Upper lobe of left lung (tissue), 6 donors: ENCODE data around the gene LSP1. TPM values are rescaled to one million over a fixed set of nuclear protein-coding genes. Genes with fewer than 3 reads are reported as not detected.

ENCODE experiments used
- ATAC-seq, 2 donors: fragments of 200-7000 bp; cut with Tn5 transposase; one replicate each; pipeline ENCODE4 v1.9.1; 2022; ENCODE audit warnings: mild to moderate bottlenecking in 2 of 2, moderate library complexity in 2 of 2; ENCODE audit not compliant: low FRiP score in 2 of 2
- DNase-seq, 2 donors: peaks; one replicate each; pipeline ENCODE4 v3.0.0-alpha.2; 2019 to 2020
- H3K27ac ChIP-seq, 4 donors: fragments of 200-600 bp; sonication (generic); one replicate each; pipeline ENCODE4 v1.5.1; 2016 to 2019
- H3K27me3 ChIP-seq, 4 donors: fragments of 200-600 bp; sonication (generic); one replicate each; pipeline ENCODE4 v1.5.1; 2017 to 2019
- H3K36me3 ChIP-seq, 4 donors: fragments of 200-600 bp; sonication (generic); one replicate each; pipeline ENCODE4 v1.5.1; 2016 to 2019
- H3K4me1 ChIP-seq, 4 donors: fragments of 200-600 bp; sonication (generic); one replicate each; pipeline ENCODE4 v1.5.1; 2018 to 2019
- H3K4me3 ChIP-seq, 4 donors: fragments of 200-600 bp; sonication (generic); one replicate each; pipeline ENCODE4 v1.5.1; 2017 to 2019; ENCODE audit warnings: mild to moderate bottlenecking in 2 of 4, moderate library complexity in 1 of 4
- H3K9me3 ChIP-seq, 4 donors: fragments of 200-600 bp; sonication (generic); one replicate each; pipeline ENCODE4 v1.5.1; 2018 to 2019
- CTCF ChIP-seq, 6 experiments: fragments of 450-650 bp in 4 of 6; fragments of 200-600 bp in 2 of 6; sonication (generic) in 2 of 6; IDR thresholded peaks; one replicate each; pipeline ENCODE4 v1.5.1; 2016 to 2019; ENCODE audit warnings: antibody characterized with exemption in 6 of 6
- EP300 ChIP-seq, 4 donors: sonication (generic); formaldehyde crosslinking; IDR thresholded peaks; one replicate each; pipeline ENCODE4 v1.5.1; 2017; ENCODE audit warnings: antibody characterized with exemption in 4 of 4, control low read depth in 2 of 4
- POLR2A ChIP-seq, 4 donors: fragments of 450-650 bp; IDR thresholded peaks; one replicate each; pipeline ENCODE4 v1.5.1; 2016 to 2017; ENCODE audit warnings: antibody characterized with exemption in 4 of 4, mild to moderate bottlenecking in 2 of 4
- POLR2AphosphoS5 ChIP-seq, 2 donors: sonication (generic); formaldehyde crosslinking; IDR thresholded peaks; one replicate each; pipeline ENCODE4 v1.5.1; 2017; ENCODE audit warnings: antibody characterized with exemption in 2 of 2
- WGBS, 2 donors: methylation state at CpG; one replicate each; pipeline ENCODE4 v1.1.5; 2017 to 2018; 5-methylcytosine and 5-hydroxymethylcytosine counted together
- total RNA-seq, 6 donors: library from RNA; depleted of rRNA in 4 of 6; stranded (reverse); fragments of >200 nt in 4 of 6; gene quantifications; one replicate each; pipeline versions ENCODE4 v1.1.0 to v1.2.1, GENCODE V29; 2016 to 2021
- donor health status: DM: no; HTN: no; CAD: no; lungs with moderate emphysema.
- donor health status: DM: no; HTN: yes; CAD: no; lungs with severe emphysema.

The LSP1 gene
- total RNA-seq, 6 donors from 2014 or later = 29.3 to 162 (median 66.2) TPM

DNA sequence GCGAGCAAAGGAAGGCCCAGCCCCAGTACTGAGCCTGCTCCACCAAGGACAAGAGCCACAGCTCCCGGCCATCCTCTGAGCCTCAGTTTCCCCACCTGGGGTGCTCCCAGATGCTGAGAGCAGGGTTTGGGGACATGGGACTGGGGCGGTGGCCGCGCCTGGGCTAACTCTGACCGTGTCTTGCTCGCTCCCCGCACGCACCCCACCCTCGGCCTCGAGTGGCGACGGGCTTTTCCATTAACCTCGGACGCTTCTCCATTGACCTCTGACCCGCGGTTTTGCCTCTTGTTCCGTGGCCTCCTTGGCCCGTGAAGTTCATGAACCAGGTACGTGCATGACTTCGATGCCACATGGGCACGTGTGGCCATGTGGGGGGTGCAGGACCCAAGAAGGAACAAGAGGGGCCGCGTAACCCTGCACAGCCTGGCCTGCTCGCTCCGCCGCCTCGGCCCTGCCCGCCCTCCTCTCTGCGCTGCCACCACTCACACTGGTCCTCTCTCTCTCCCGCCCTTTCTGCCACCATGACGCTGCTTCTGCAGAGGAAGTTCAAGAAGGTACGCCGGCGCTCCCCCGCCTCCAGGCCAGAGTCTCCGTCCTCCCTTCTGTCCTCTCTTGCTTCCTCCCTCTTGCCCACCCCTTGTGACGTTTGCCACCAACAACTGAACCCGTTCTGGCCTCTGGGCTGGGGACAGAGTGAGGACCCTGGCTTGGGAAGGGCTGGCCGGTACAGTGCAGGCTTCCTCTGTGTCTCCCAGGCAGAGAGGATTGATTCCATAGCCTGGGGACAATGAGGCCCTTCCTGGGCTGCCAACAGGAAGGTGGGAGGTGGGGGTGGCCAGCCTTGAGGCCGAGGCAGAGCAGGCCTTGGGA, 73.5 kb downstream of the LSP1 start:
- DNase-seq (peak in 1 of 2 donors; percentile 78), ATAC-seq (no peak)
- H3K36me3 ChIP-seq = no peaks in the 10 kb centered on the region
- no peaks in the 10 kb centered on the region for H3K4me1 ChIP-seq
- no peak overlapping the region for H3K27ac ChIP-seq
- no peak overlapping the region for H3K4me3 ChIP-seq
- no peak for TF ChIP-seq CTCF (IDR thresholded peaks at IDR 0.05)
- no peak for TF ChIP-seq EP300 (IDR thresholded peaks at IDR 0.05)
- no peak for TF ChIP-seq POLR2A (IDR thresholded peaks at IDR 0.05)
- no peak for TF ChIP-seq POLR2AphosphoS5 (IDR thresholded peaks at IDR 0.05)
- WGBS, 2 donors = 81 to 88% methylated on average over 40 to 41 of the region's 41 CpGs
- H3K27me3 ChIP-seq = no peaks in the 10 kb centered on the region
- H3K9me3 ChIP-seq = no peaks in the 10 kb centered on the region

DNA sequence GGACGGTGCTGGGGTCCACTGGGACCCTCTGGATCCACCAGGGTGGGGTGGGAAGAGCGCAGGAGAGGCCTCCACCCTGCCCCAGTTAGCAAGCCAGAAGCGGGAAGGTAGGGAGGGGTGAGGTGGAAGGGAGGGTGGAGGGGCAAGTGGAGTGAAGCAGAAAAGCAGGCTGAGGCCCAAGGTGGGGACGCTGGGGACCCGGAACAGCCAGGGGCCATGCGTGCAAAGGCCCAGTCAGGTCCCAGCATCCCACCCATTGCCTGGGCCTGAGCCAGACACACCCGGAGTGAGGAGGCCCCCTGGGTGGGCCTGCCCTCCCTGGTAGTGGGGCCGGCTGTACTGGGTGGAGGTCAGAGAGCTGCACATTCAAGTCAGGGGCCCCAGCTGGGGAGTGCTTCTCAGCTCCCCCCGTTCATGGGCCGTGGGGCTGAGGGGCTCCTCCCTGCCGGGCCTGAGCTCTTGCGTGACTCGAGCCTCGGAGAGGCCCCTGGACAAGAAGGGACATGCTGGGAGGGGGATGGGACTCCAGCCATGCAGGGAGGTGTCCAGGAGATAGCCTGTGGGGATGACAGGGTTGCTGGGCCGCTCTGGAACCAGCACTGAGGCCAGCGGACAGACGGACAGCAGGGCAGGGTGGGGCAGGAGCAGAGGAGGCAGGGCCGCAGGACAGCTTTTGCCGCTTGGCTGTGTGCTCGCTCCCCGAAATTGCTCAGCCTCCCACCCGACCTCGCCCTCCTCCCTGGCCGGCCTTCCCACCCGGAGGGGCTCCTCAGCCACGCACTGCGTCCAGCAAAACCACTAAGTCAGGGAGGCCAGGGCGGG, 74.4 kb downstream of the LSP1 start:
- Histone ChIP-seq H3K9me3 (no peaks in the 10 kb centered on the region), H3K4me3 (no peak overlapping the region), H3K4me1 (no peaks in the 10 kb centered on the region), H3K36me3 (no peaks in the 10 kb centered on the region), H3K27ac (no peak overlapping the region), H3K27me3 (no peaks in the 10 kb centered on the region)
- ATAC-seq (peak in 1 of 2 donors; percentile 65), DNase-seq (peak in 1 of 2 donors; percentile 72)
- TF ChIP-seq POLR2AphosphoS5 (IDR thresholded peaks at IDR 0.05) = no peak
- no peak for TF ChIP-seq EP300 (IDR thresholded peaks at IDR 0.05)
- TF ChIP-seq CTCF (IDR thresholded peaks at IDR 0.05) = no peak
- TF ChIP-seq POLR2A (IDR thresholded peaks at IDR 0.05) = no peak
- WGBS, 2 donors = 76 to 84% methylated on average over 23 to 28 of the region's 28 CpGs

GRCh38 chr11:1927848-1928469, 75.1 kb downstream of the LSP1 start:
- H3K9me3 ChIP-seq = no peaks in the 10 kb centered on the region
- 85 to 93% methylated on average over 10 to 18 of the region's 20 CpGs for WGBS, 2 donors
- no peaks in the 10 kb centered on the region for H3K36me3 ChIP-seq
- ATAC-seq (peak; percentile 4 to 19), DNase-seq (peak in 1 of 2 donors; percentile 80)
- TF ChIP-seq EP300 (IDR thresholded peaks at IDR 0.05) (no peak), POLR2A (IDR thresholded peaks at IDR 0.05) (no peak), POLR2AphosphoS5 (IDR thresholded peaks at IDR 0.05) (no peak), CTCF (IDR thresholded peaks at IDR 0.05) (no peak)
- H3K27me3 ChIP-seq = no peaks in the 10 kb centered on the region
- H3K27ac ChIP-seq = no peak overlapping the region
- no peaks in the 10 kb centered on the region for H3K4me1 ChIP-seq
- no peak overlapping the region for H3K4me3 ChIP-seq

DNA sequence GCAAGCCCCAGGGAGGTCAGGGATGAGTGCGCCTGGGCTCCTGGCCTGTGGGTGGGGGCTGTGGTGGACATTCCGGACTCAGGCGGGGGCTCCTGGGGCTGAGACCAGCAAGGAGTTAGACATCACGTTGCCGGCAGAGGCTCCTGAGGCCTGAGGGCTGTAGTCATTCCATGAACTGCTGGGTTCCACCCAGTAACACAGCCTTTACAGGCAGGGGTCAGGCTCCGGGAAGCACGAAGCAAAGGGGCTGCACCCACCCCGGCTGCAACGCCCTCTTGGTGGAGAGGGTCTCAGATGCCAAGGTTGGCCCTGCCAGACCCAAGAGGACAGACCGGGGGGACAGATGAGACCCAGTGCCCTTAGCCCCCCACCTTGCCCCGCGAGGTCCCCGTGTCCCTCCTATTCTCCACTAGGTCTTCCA, 75.6 kb downstream of the LSP1 start:
- TF ChIP-seq EP300 (IDR thresholded peaks at IDR 0.05) (no peak), POLR2AphosphoS5 (IDR thresholded peaks at IDR 0.05) (no peak), POLR2A (IDR thresholded peaks at IDR 0.05) (no peak), CTCF (IDR thresholded peaks at IDR 0.05) (no peak)
- Histone ChIP-seq H3K27me3 (no peaks in the 10 kb centered on the region), H3K36me3 (no peaks in the 10 kb centered on the region), H3K4me1 (no peaks in the 10 kb centered on the region), H3K9me3 (no peaks in the 10 kb centered on the region), H3K27ac (no peak overlapping the region), H3K4me3 (no peak overlapping the region)
- WGBS, 2 donors = 80 to 96% methylated on average over 1 to 13 of the region's 13 CpGs
- DNase-seq = peak in 1 of 2 donors; percentile 69
- ATAC-seq = peak in 1 of 2 donors; percentile 58
